B cell (primary cell): ENCODE data around the gene IGLL5. TPM values are rescaled to one million over a fixed set of nuclear protein-coding genes. Genes with fewer than 3 reads are reported as not detected.

Source experiments
- ATAC-seq: fragments of 200-7000 bp; cut with Tn5 transposase; one replicate; pipeline ENCODE4 v1.10.0; 2021; ENCODE audit warnings: low read depth, mild to moderate bottlenecking, moderate number of reproducible peaks, moderate library complexity
- CTCF ChIA-PET: fragments of 350-600 bp; sonication (Branson Sonifier 250); formaldehyde crosslinking; loops from one replicate; lab custom pipeline; 2021; ENCODE audit warnings: antibody characterized with exemption, inconsistent platforms; lab: Charles Lee
- POLR2A ChIA-PET: fragments of 350-600 bp; sonication (Branson Sonifier 250); formaldehyde crosslinking; loops from one replicate; lab custom pipeline; 2021; ENCODE audit warnings: antibody characterized with exemption; lab: Charles Lee
- DNase-seq: peaks from one replicate; pipeline ENCODE4 v3.0.0; 2013
- H2AFZ ChIP-seq: 2 replicates; pipeline ENCODE4 v1.6.1; 2012; ENCODE audit warnings: mild to moderate bottlenecking, low read depth, low read length; ENCODE audit not compliant: insufficient read depth, poor library complexity, severe bottlenecking
- H3K27ac ChIP-seq, 2 donors: 1 replicate in 1 of 2; 2 replicates in 1 of 2; pipeline ENCODE4 v1.5.1; 2012 to 2013; ENCODE audit warnings: low read length in 2 of 2, mild to moderate bottlenecking in 2 of 2, moderate library complexity in 1 of 2
- H3K27me3 ChIP-seq, 4 experiments: fragments of 200-600 bp in 1 of 4; sonication (generic) in 1 of 4; replicated peaks in 1 of 4; 1 replicate in 2 of 4; 2 replicates in 2 of 4; pipeline versions ENCODE4 v1.6.1 to v1.7.0; 2013 to 2016; ENCODE audit warnings: low read length in 3 of 4, mild to moderate bottlenecking in 2 of 4, mixed read lengths in 1 of 4, moderate library complexity in 1 of 4; ENCODE audit not compliant: insufficient read depth in 4 of 4, control insufficient read depth in 3 of 4; ENCODE audit errors: control extremely low read depth in 1 of 4
- H3K36me3 ChIP-seq, 2 experiments: replicated peaks in 1 of 2; 1 replicate in 1 of 2; 2 replicates in 1 of 2; pipeline versions ENCODE4 v1.6.1 to v1.7.1; 2013; ENCODE audit warnings: low read length in 1 of 2; ENCODE audit not compliant: insufficient read depth in 2 of 2, control insufficient read depth in 1 of 2; ENCODE audit errors: control extremely low read depth in 1 of 2, extremely low read depth in 1 of 2
- H3K4me1 ChIP-seq, 2 donors: fragments of 200-600 bp in 1 of 2; sonication (generic) in 1 of 2; 1 replicate in 1 of 2; 2 replicates in 1 of 2; pipeline versions ENCODE4 v1.5.1 to v1.6.1; 2013 to 2017; ENCODE audit warnings: low read length in 2 of 2; ENCODE audit not compliant: control insufficient read depth in 2 of 2, insufficient read depth in 2 of 2
- H3K4me2 ChIP-seq: replicated peaks from 2 replicates; pipeline ENCODE3; 2012; ENCODE audit warnings: mild to moderate bottlenecking, low read depth, low read length; ENCODE audit not compliant: poor library complexity, severe bottlenecking
- H3K4me3 ChIP-seq, 5 experiments: fragments of 200-600 bp in 1 of 5; sonication (generic) in 1 of 5; 1 replicate in 3 of 5; 2 replicates in 2 of 5; pipeline versions ENCODE4 v1.5.1 to v1.7.0; 2011 to 2016; ENCODE audit warnings: low read length in 4 of 5, mild to moderate bottlenecking in 4 of 5, low read depth in 2 of 5, control low read depth in 1 of 5, moderate library complexity in 1 of 5; ENCODE audit not compliant: insufficient read depth in 1 of 5; ENCODE audit errors: control extremely low read depth in 1 of 5, extremely low read depth in 1 of 5
- H3K79me2 ChIP-seq: fragments of 200-600 bp; sonication (generic); one replicate; pipeline ENCODE4 v1.6.0; 2016; ENCODE audit warnings: low read length; ENCODE audit not compliant: control insufficient read depth, insufficient read depth
- H3K9ac ChIP-seq: fragments of 200-600 bp; sonication (generic); 2 replicates; pipeline ENCODE4 v1.6.1; 2017; ENCODE audit warnings: mild to moderate bottlenecking, low read length, moderate library complexity
- H3K9me3 ChIP-seq, 3 donors: one replicate each; pipeline versions ENCODE4 v1.6.1 to v1.7.1; 2013; ENCODE audit warnings: low read length in 2 of 3; ENCODE audit not compliant: control insufficient read depth in 2 of 3, insufficient read depth in 1 of 3; ENCODE audit errors: control extremely low read depth in 1 of 3
- H4K20me1 ChIP-seq: 2 replicates; pipeline ENCODE4 v1.6.0; 2012; ENCODE audit warnings: mild to moderate bottlenecking, low read length; ENCODE audit not compliant: insufficient read depth, control insufficient read depth, poor library complexity, severe bottlenecking
- H3K27ac Mint-ChIP-seq: one replicate; pipeline ENCODE4 v1.8.0; 2021; ENCODE audit warnings: mixed read lengths
- H3K27me3 Mint-ChIP-seq: one replicate; pipeline ENCODE4 v1.8.0; 2021; ENCODE audit warnings: mixed read lengths
- H3K4me1 Mint-ChIP-seq: one replicate; pipeline ENCODE4 v1.8.0; 2021; ENCODE audit warnings: mixed read lengths
- H3K4me3 Mint-ChIP-seq: one replicate; pipeline ENCODE4 v1.8.0; 2021; ENCODE audit warnings: mixed read lengths
- H3K9me3 Mint-ChIP-seq: one replicate; pipeline ENCODE4 v1.8.0; 2022; ENCODE audit warnings: mixed read lengths; ENCODE audit not compliant: insufficient read depth
- CTCF ChIP-seq: fragments of 200-600 bp; IDR thresholded peaks from one replicate; pipeline ENCODE4 v1.8.0; 2022; ENCODE audit warnings: antibody characterized with exemption, mild to moderate bottlenecking
- EZH2 ChIP-seq: IDR thresholded peaks from 2 replicates; pipeline ENCODE4 v1.6.1; 2012; ENCODE audit warnings: borderline replicate concordance, low read depth, mild to moderate bottlenecking, moderate library complexity, low read length; ENCODE audit not compliant: insufficient read depth, poor library complexity, severe bottlenecking
- WGBS: methylation state at CpG from one replicate; pipeline ENCODE4 v1.1.5; 2013; ENCODE audit warnings: missing lambda C conversion rate; ENCODE audit not compliant: insufficient coverage; 5-methylcytosine and 5-hydroxymethylcytosine counted together
- intact Hi-C: fragments of 100-400 bp; cut with micrococcal nuclease; formaldehyde crosslinking; loops from one replicate; pipeline ENCODE4 v1.10.0; 2022
- polyA plus RNA-seq: library from polyadenylated mRNA; depleted of rRNA; stranded (reverse); fragments of >200 nt; gene quantifications from 2 replicates; pipeline ENCODE4 v1.2.3, GENCODE V29; 2012
- total RNA-seq, 2 donors: library from RNA; stranded (reverse); fragments of 120-200 nt in 1 of 2; gene quantifications; 1 replicate in 1 of 2; 2 replicates in 1 of 2; pipeline versions ENCODE4 v1.2.3 to v1.2.4, GENCODE V29; 2013 to 2022

The IGLL5 gene
- total and polyA plus RNA-seq, 2 donors (not counting 1 experiment from before 2014, with no cell fraction given), result 39.8 to 365 TPM

- peak overlapping the region; percentile 22 to 28 for H3K27ac ChIP-seq
- Mint-ChIP-seq H3K4me1 (peaks cover 95% of the 10 kb centered on the region), H3K27ac (peak overlapping the region; percentile 57), H3K27me3 (no peaks in the 10 kb centered on the region), H3K4me3 (no peak overlapping the region), H3K9me3 (no peaks in the 10 kb centered on the region)
- H2AFZ ChIP-seq, result no peak overlapping the region
- no peak overlapping the region for H3K9ac ChIP-seq
- ChIA-PET CTCF (interaction anchor here (1.1 to 2.2 kb wide), 2 partner anchors 12 to 21 kb away, joined by 3 to 5 read pairs; no protein-coding TSS in a partner anchor), POLR2A (interaction anchor here (0.9 to 1.1 kb wide), 3 partner anchors 9 to 58 kb away, joined by 3 to 4 read pairs (median 4); no protein-coding TSS in a partner anchor)
- H3K36me3 ChIP-seq, result no peaks in the 10 kb centered on the region
- TF ChIP-seq CTCF (no peak), EZH2 (no peak)
- no peak overlapping the region for H3K4me3 ChIP-seq
- no peak for ATAC-seq
- peaks cover 23% of the 10 kb centered on the region for H3K79me2 ChIP-seq
- peak overlapping the region; percentile 43 for H3K4me2 ChIP-seq
- DNase-seq, result no peak
- H3K9me3 ChIP-seq, result peaks cover 0 to 5% (median 0%) of the 10 kb centered on the region in 3 donors
- peaks cover 76 to 98% of the 10 kb centered on the region in 2 donors for H3K4me1 ChIP-seq
- H3K27me3 ChIP-seq, result no peaks in the 10 kb centered on the region
- WGBS, result 62% methylated on average over 3 of the region's 4 CpGs
- intact Hi-C loops, result no loop called here
- H4K20me1 ChIP-seq, result no peaks in the 10 kb centered on the region
These were observed 36.3 kb downstream of the IGLL5 start for GRCh38 chr22:22923930-22924329.

GRCh38 chr22:22924369-22925145, 36.9 kb downstream of the IGLL5 start:
- Mint-ChIP-seq H3K27ac (peak overlapping the region; percentile 48), H3K4me3 (peak overlapping the region; percentile 5), H3K27me3 (no peaks in the 10 kb centered on the region), H3K9me3 (no peaks in the 10 kb centered on the region), H3K4me1 (peaks cover 97% of the 10 kb centered on the region)
- intact Hi-C loops, result no loop called here
- Histone ChIP-seq H3K4me1 (peaks cover 79 to 99% of the 10 kb centered on the region in 2 donors), H3K27me3 (no peaks in the 10 kb centered on the region), H3K4me2 (peak overlapping the region; percentile 43), H3K79me2 (peaks cover 28% of the 10 kb centered on the region), H3K27ac (peak overlapping the region; percentile 22 to 28), H3K9me3 (peaks cover 0 to 5% (median 0%) of the 10 kb centered on the region in 3 donors), H3K4me3 (no peak overlapping the region), H4K20me1 (no peaks in the 10 kb centered on the region), H2AFZ (no peak overlapping the region), H3K9ac (no peak overlapping the region), H3K36me3 (no peaks in the 10 kb centered on the region)
- no peak for ATAC-seq
- TF ChIP-seq EZH2 (no peak), CTCF (no peak)
- POLR2A ChIA-PET, result interaction anchor here (1.1 kb wide), 1 partner anchor 8 kb away, joined by 4 read pairs; no protein-coding TSS in a partner anchor
- CTCF ChIA-PET, result interaction anchor here (1.1 kb wide), 1 partner anchor 21 kb away, joined by 3 read pairs; no protein-coding TSS in a partner anchor
- DNase-seq, result peak; percentile 21
- WGBS, result 90% methylated on average over 9 of the region's 9 CpGs
